Prostate gland (tissue), 2 donors: Measurements from ENCODE around the gene NBAS. TPM values are rescaled to one million over a fixed set of nuclear protein-coding genes. Genes with fewer than 3 reads are reported as not detected.

Experiments
- DNase-seq: peaks from one replicate; pipeline ENCODE4 v3.0.0-alpha.2; 2019; ENCODE audit warnings: low spot score
- H3K27ac ChIP-seq, 2 donors: fragments of 200-600 bp; sonication (generic); 2 replicates each; pipeline ENCODE4 v1.5.1; 2017 to 2019
- H3K27me3 ChIP-seq: fragments of 200-600 bp; sonication (generic); replicated peaks from 2 replicates; pipeline ENCODE4 v1.5.1; 2019; ENCODE audit not compliant: insufficient read depth
- H3K36me3 ChIP-seq, 2 donors: fragments of 200-600 bp; sonication (generic); 1 replicate in 1 of 2; 2 replicates in 1 of 2; pipeline versions ENCODE4 v1.5.1 to v1.8.1; 2017 to 2019
- H3K4me1 ChIP-seq: fragments of 200-600 bp; sonication (generic); replicated peaks from 2 replicates; pipeline ENCODE4 v1.5.1; 2019
- H3K4me3 ChIP-seq, 2 donors: fragments of 200-600 bp; sonication (generic); 2 replicates each; pipeline ENCODE4 v1.5.1; 2017 to 2019
- H3K9me3 ChIP-seq: fragments of 200-600 bp; sonication (generic); 2 replicates; pipeline ENCODE4 v1.5.1; 2017
- CTCF ChIP-seq, 4 experiments: fragments of 200-600 bp in 2 of 4; fragments of 450-650 bp in 2 of 4; sonication (generic) in 2 of 4; IDR thresholded peaks; 1 replicate in 3 of 4; 2 replicates in 1 of 4; pipeline ENCODE4 v1.5.1; 2016 to 2019; ENCODE audit warnings: antibody characterized with exemption in 4 of 4, mild to moderate bottlenecking in 2 of 4, moderate library complexity in 2 of 4
- POLR2A ChIP-seq: fragments of 450-650 bp; IDR thresholded peaks from one replicate; pipeline ENCODE4 v1.6.1; 2016; ENCODE audit warnings: antibody characterized with exemption, mild to moderate bottlenecking
- POLR2AphosphoS5 ChIP-seq: sonication (generic); formaldehyde crosslinking; IDR thresholded peaks from one replicate; pipeline ENCODE4 v1.6.1; 2017; ENCODE audit warnings: antibody characterized with exemption
- WGBS: methylation state at CpG from one replicate; pipeline ENCODE4 v1.1.5; 2018; 5-methylcytosine and 5-hydroxymethylcytosine counted together
- intact Hi-C: fragments of 100-400 bp; cut with DNase I; formaldehyde crosslinking; loops from one replicate; pipeline ENCODE4 v1.14.2; 2022
- total RNA-seq, 2 donors: library from RNA; depleted of rRNA; stranded (reverse); fragments of >200 nt; gene quantifications; one replicate each; pipeline ENCODE4 v1.1.0, GENCODE V29; 2016

NBAS gene
- total RNA-seq, 2 donors from 2014 or later = 34.8 to 55.0 TPM

DNA sequence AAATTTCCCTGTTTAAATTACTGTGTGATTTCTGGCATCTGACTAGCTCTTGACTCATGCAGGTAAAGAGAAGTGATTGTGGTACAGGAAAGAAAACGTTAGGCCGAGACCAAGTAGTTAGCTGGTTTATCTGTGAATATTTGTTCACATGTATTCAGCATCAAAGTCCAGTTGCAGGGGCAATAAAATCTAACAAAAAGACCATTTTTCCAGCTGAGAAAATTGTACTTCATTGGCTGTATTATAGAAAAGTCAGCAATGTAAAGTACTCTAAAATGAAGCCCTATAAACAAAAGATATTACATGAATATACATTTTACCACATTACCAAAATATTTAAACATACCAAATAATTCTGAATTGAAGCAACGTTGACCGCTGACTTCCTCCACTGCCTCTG lies 88.3 kb downstream of the NBAS start:
- DNase-seq = no peak
- Histone ChIP-seq H3K9me3 (no peaks in the 10 kb centered on the region), H3K27me3 (no peaks in the 10 kb centered on the region), H3K4me3 (no peak overlapping the region), H3K36me3 (peaks cover 0 to 7% of the 10 kb centered on the region in 2 donors), H3K4me1 (no peaks in the 10 kb centered on the region), H3K27ac (no peak overlapping the region)
- intact Hi-C loops = no loop called here
- TF ChIP-seq CTCF (IDR thresholded peaks at IDR 0.05) (no peak), POLR2AphosphoS5 (no peak), POLR2A (no peak)
- WGBS = 89% methylated on average over 4 of the region's 4 CpGs

DNA sequence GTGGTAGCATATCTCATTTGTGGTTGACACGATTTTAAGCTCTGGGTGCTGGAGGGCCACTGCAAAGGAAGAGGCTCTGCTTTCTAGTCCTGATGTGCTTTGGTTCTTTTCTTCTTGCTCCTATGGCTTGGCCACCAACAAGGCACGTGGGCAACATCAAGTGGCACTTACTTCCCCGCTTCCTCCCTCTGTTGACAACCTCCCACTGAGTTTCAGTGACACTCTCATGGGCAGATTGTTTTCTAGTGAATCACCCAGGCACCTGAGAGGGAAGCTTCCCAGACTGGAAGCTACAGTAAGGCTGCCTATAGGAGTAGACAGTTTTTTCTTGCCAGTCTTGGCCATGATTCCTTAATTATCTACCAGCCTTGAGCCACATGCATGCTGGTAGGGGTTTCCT lies 89.0 kb downstream of the NBAS start:
- WGBS = 67% methylated on average over 3 of the region's 3 CpGs
- Histone ChIP-seq H3K36me3 (peaks cover 0 to 7% of the 10 kb centered on the region in 2 donors), H3K4me1 (no peaks in the 10 kb centered on the region), H3K4me3 (no peak overlapping the region), H3K9me3 (no peaks in the 10 kb centered on the region), H3K27ac (no peak overlapping the region), H3K27me3 (no peaks in the 10 kb centered on the region)
- intact Hi-C loops = no loop called here
- no peak for TF ChIP-seq POLR2A
- TF ChIP-seq POLR2AphosphoS5 = no peak
- no peak for TF ChIP-seq CTCF (IDR thresholded peaks at IDR 0.05)
- DNase-seq = no peak

- Histone ChIP-seq H3K4me3 (no peak overlapping the region), H3K27ac (no peak overlapping the region), H3K27me3 (no peaks in the 10 kb centered on the region), H3K4me1 (no peaks in the 10 kb centered on the region), H3K9me3 (no peaks in the 10 kb centered on the region), H3K36me3 (peaks cover 0 to 7% of the 10 kb centered on the region in 2 donors)
- WGBS = 94% methylated on average over 2 of the region's 2 CpGs
- no peak for TF ChIP-seq POLR2A
- no peak for TF ChIP-seq POLR2AphosphoS5
- no peak for TF ChIP-seq CTCF (IDR thresholded peaks at IDR 0.05)
- intact Hi-C loops = no loop called here
- DNase-seq = no peak
Measured at GRCh38 chr2:15471606-15472005, 89.5 kb downstream of the NBAS start.

DNA sequence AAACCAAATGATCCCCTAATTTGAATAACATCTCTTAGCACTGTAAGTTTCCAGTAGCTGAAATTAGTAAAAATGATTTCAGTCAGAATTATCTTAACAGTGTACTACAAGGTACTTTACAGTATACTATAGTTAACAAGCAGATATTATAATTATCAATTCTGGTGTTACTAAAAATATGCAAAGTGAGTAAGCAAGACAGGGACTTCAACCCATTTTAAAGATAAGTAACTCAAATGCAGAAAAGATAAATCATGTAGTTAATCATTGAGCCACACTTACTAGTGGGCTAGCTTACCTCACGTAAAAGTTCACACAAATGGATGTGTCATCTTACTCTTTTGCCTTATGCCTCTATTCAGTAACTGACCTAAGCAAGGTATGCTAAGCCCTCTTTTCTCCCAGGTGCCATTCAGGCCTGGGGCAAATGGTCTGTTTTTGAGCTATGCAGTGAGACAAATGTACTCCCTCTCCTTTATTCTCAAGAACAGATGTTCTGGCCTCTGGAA lies 101.0 kb downstream of the NBAS start:
- H3K36me3 ChIP-seq = no peaks in the 10 kb centered on the region
- intact Hi-C loops = no loop called here
- 92% methylated on average over 1 of the region's 1 CpG for WGBS

More for the DNA sequence above, 101.0 kb downstream of the NBAS start:
- no peak overlapping the region for H3K27ac ChIP-seq
- H3K4me3 ChIP-seq = no peak overlapping the region
- TF ChIP-seq POLR2A = no peak
- TF ChIP-seq CTCF (IDR thresholded peaks at IDR 0.05) = no peak
- no peak for TF ChIP-seq POLR2AphosphoS5
- no peak for DNase-seq
- H3K27me3 ChIP-seq = no peaks in the 10 kb centered on the region
- H3K9me3 ChIP-seq = no peaks in the 10 kb centered on the region
- no peaks in the 10 kb centered on the region for H3K4me1 ChIP-seq
